ENCODE results near the gene SLC38A6. TPM values are rescaled to one million over a fixed set of nuclear protein-coding genes. Genes with fewer than 3 reads are reported as not detected.

Gene SLC38A6
- total and polyA plus RNA-seq, 2 experiments from 2014 or later: 11.9 to 23.2 TPM

DNA sequence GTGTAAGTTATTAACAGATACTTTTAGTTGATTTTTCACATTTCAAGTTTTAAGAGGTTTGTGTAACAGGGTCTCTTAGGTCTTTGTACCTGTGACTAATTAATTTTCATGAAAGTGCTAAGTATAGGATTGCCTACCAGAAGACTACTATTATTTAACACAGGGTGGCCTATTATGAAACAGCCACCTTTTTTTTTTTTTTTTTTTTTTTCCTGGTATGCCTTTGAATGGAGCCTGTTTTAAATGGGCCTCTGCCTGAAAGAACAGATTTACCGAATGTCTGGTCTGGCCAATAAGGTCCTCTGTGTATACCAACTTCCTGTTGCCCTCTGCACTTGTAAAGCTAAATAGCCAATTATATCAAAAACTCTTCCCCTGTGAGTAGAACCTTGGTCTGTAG is 62.5 kb downstream of the SLC38A6 start:
- H2AFZ ChIP-seq: no peak overlapping the region
- no peaks in the 10 kb centered on the region for H3K27me3 ChIP-seq (ENCODE audit: insufficient read depth)
- H3K36me3 Mint-ChIP-seq (ENCODE audit: low read depth): no peaks in the 10 kb centered on the region
- H3K4me2 ChIP-seq: no peak overlapping the region
- H3K4me1 ChIP-seq (ENCODE audit: insufficient read depth): no peaks in the 10 kb centered on the region
- H3K9me3 Mint-ChIP-seq: no peaks in the 10 kb centered on the region
- peaks cover 11% of the 10 kb centered on the region; the same call in 2 of the 3 replicates for H3K4me1 Mint-ChIP-seq
- H3K36me3 ChIP-seq (ENCODE audit: insufficient read depth): no peaks in the 10 kb centered on the region
- no peaks in the 10 kb centered on the region for H3K9me2 ChIP-seq (ENCODE audit: insufficient read depth)
- no peak overlapping the region for H3K4me3 Mint-ChIP-seq
- no peaks in the 10 kb centered on the region for H3K79me2 ChIP-seq (replicated peaks; ENCODE audit: insufficient read depth)
- DNase-seq (ENCODE audit: low spot score) (no peak), ATAC-seq (no peak)
- H3K27me3 Mint-ChIP-seq (ENCODE audit: insufficient read depth, low read depth, poor library complexity): no peaks in the 10 kb centered on the region
- H3F3A ChIP-seq (replicated peaks; ENCODE audit: low read depth): no peaks in the 10 kb centered on the region
- no peaks in the 10 kb centered on the region for H4K20me1 ChIP-seq (replicated peaks; ENCODE audit: insufficient read depth)
- H3K27ac Mint-ChIP-seq: no peak overlapping the region
- H3K4me3 ChIP-seq: no peak overlapping the region
- TF ChIP-seq EZH2 (IDR thresholded peaks at IDR 0.05; ENCODE audit: low read depth, unreplicated experiment): no peak
- H3K27ac ChIP-seq (ENCODE audit: low read depth): no peak overlapping the region; the same call in 1 of the 2 replicates

DNA sequence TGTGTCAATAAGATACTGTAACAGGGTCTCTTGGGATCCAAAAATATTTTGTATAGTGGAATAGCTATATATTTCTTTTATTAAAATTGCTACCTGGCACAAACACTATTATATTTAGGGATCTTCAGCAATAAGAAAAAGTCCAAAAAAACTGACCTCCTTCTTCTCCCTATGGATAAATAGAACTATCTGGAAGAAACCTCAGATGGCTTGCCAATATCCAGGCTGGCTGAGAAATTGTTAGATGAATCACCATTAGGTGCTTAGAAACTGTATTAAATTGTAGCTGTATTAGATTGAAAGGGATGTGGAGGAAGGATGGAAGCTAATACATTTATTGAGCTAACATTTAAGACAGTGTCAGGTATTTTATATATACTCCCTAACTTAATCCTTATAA is 66.0 kb downstream of the SLC38A6 start:
- Mint-ChIP-seq H3K9me3 (no peaks in the 10 kb centered on the region), H3K36me3 (ENCODE audit: low read depth) (no peaks in the 10 kb centered on the region), H3K4me3 (no peak overlapping the region), H3K4me1 (peaks cover 23% of the 10 kb centered on the region), H3K27me3 (ENCODE audit: insufficient read depth, low read depth, poor library complexity) (no peaks in the 10 kb centered on the region), H3K27ac (no peak overlapping the region)
- Histone ChIP-seq H4K20me1 (replicated peaks; ENCODE audit: insufficient read depth) (no peaks in the 10 kb centered on the region), H3K79me2 (replicated peaks; ENCODE audit: insufficient read depth) (no peaks in the 10 kb centered on the region), H3K36me3 (ENCODE audit: insufficient read depth) (no peaks in the 10 kb centered on the region), H2AFZ (no peak overlapping the region), H3K27me3 (ENCODE audit: insufficient read depth) (no peaks in the 10 kb centered on the region), H3F3A (replicated peaks; ENCODE audit: low read depth) (no peaks in the 10 kb centered on the region), H3K9me2 (ENCODE audit: insufficient read depth) (no peaks in the 10 kb centered on the region), H3K4me3 (no peak overlapping the region), H3K4me2 (no peak overlapping the region), H3K4me1 (ENCODE audit: insufficient read depth) (peaks cover 13% of the 10 kb centered on the region), H3K27ac (ENCODE audit: low read depth) (no peak overlapping the region)
- ATAC-seq: no peak
- DNase-seq (ENCODE audit: low spot score): no peak
- TF ChIP-seq ZNF331 (CRISPR knock-in tag; IDR thresholded peaks at IDR 0.05; ENCODE audit: low read depth) (no peak), STAT1 (IDR thresholded peaks at IDR 0.05; ENCODE audit: unreplicated experiment) (no peak), NANOG (IDR thresholded peaks at IDR 0.05; ENCODE audit: borderline replicate concordance) (no peak), JUNB (IDR thresholded peaks at IDR 0.05; ENCODE audit: unreplicated experiment) (no peak)
- TF ChIP-seq, protein P1, sequence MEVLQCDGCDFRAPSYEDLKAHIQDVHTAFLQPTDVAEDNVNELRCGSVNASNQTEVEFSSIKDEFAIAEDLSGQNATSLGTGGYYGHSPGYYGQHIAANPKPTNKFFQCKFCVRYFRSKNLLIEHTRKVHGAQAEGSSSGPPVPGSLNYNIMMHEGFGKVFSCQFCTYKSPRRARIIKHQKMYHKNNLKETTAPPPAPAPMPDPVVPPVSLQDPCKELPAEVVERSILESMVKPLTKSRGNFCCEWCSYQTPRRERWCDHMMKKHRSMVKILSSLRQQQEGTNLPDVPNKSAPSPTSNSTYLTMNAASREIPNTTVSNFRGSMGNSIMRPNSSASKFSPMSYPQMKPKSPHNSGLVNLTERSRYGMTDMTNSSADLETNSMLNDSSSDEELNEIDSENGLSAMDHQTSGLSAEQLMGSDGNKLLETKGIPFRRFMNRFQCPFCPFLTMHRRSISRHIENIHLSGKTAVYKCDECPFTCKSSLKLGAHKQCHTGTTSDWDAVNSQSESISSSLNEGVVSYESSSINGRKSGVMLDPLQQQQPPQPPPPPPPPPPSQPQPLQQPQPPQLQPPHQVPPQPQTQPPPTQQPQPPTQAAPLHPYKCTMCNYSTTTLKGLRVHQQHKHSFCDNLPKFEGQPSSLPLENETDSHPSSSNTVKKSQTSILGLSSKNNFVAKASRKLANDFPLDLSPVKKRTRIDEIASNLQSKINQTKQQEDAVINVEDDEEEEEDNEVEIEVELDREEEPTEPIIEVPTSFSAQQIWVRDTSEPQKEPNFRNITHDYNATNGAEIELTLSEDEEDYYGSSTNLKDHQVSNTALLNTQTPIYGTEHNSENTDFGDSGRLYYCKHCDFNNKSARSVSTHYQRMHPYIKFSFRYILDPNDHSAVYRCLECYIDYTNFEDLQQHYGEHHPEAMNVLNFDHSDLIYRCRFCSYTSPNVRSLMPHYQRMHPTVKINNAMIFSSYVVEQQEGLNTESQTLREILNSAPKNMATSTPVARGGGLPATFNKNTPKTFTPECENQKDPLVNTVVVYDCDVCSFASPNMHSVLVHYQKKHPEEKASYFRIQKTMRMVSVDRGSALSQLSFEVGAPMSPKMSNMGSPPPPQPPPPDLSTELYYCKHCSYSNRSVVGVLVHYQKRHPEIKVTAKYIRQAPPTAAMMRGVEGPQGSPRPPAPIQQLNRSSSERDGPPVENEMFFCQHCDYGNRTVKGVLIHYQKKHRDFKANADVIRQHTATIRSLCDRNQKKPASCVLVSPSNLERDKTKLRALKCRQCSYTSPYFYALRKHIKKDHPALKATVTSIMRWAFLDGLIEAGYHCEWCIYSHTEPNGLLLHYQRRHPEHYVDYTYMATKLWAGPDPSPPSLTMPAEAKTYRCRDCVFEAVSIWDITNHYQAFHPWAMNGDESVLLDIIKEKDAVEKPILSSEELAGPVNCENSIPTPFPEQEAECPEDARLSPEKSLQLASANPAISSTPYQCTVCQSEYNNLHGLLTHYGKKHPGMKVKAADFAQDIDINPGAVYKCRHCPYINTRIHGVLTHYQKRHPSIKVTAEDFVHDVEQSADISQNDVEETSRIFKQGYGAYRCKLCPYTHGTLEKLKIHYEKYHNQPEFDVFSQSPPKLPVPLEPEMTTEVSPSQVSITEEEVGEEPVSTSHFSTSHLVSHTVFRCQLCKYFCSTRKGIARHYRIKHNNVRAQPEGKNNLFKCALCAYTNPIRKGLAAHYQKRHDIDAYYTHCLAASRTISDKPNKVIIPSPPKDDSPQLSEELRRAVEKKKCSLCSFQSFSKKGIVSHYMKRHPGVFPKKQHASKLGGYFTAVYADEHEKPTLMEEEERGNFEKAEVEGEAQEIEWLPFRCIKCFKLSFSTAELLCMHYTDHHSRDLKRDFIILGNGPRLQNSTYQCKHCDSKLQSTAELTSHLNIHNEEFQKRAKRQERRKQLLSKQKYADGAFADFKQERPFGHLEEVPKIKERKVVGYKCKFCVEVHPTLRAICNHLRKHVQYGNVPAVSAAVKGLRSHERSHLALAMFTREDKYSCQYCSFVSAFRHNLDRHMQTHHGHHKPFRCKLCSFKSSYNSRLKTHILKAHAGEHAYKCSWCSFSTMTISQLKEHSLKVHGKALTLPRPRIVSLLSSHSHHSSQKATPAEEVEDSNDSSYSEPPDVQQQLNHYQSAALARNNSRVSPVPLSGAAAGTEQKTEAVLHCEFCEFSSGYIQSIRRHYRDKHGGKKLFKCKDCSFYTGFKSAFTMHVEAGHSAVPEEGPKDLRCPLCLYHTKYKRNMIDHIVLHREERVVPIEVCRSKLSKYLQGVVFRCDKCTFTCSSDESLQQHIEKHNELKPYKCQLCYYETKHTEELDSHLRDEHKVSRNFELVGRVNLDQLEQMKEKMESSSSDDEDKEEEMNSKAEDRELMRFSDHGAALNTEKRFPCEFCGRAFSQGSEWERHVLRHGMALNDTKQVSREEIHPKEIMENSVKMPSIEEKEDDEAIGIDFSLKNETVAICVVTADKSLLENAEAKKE (CRISPR knock-in tag; IDR thresholded peaks at IDR 0.05): no peak
